Measurements from ENCODE around the gene CIZ1. TPM values are rescaled to one million over a fixed set of nuclear protein-coding genes. Genes with fewer than 3 reads are reported as not detected.

The CIZ1 gene
- total and polyA plus RNA-seq, 9 of the 15 experiments (the other 6 are each of a cell fraction or from before 2014, with no cell fraction given): 6.6 to 329 (median 87.8) TPM

GRCh38 chr9:128159784-128160602, 31.4 kb downstream of the CIZ1 start, which contains the start of gene BBLN (continued):
- TF ChIP-seq REST (IDR thresholded peaks at IDR 0.05; ENCODE audit: borderline replicate concordance) (no peak), REST (CRISPR knock-in tag; IDR thresholded peaks at IDR 0.05; ENCODE audit: low read depth) (peak; percentile 88), JUND (IDR thresholded peaks at IDR 0.05; ENCODE audit: borderline replicate concordance, low read depth, low read length) (peak; percentile 70), JUND (tag; IDR thresholded peaks at IDR 0.05; ENCODE audit: borderline replicate concordance, low read depth, low read length) (no peak; the same call in 1 of the 3 replicates), HDAC1 (IDR thresholded peaks at IDR 0.05) (peak in 1 of 2 experiments; percentile 30; a peak in 2 of 4 replicates), TEAD4 (IDR thresholded peaks at IDR 0.05; ENCODE audit: low read length) (peak; percentile 83), TEAD4 (CRISPR knock-in tag; IDR thresholded peaks at IDR 0.05; ENCODE audit: borderline replicate concordance) (no peak), SRSF1 (IDR thresholded peaks at IDR 0.05; ENCODE audit: low read depth, low read length) (0 out of 2 replicates have a peak, but pooled peaks have one; percentile 20), HDAC8 (tag; IDR thresholded peaks at IDR 0.05) (0 out of 2 replicates have a peak, but pooled peaks have one; percentile 56), PRDM10 (IDR thresholded peaks at IDR 0.05; ENCODE audit: partially characterized antibody) (no peak), ETV1 (tag; conservative IDR thresholded peaks at IDR 0.05; ENCODE audit: low read depth) (peak; percentile 81), NFRKB (IDR thresholded peaks at IDR 0.05; ENCODE audit: low read depth) (no peak), ETS1 (conservative IDR thresholded peaks at IDR 0.05; ENCODE audit: control insufficient read depth, low read depth, low read length) (peak; percentile 94), EP400 (IDR thresholded peaks at IDR 0.05) (no peak)

All from K562 (cell line).